Common myeloid progenitor, CD34-positive (primary cell): ENCODE data around the gene EMID1.
A peak's percentile ranks its signal among the peaks of the same experiment; 100 is the strongest.

Experiments used
- CTCF ChIA-PET: fragments of 350-600 bp; sonication (Branson Sonifier 250); formaldehyde crosslinking; loops from one replicate; lab custom pipeline; 2021; ENCODE audit warnings: antibody characterized with exemption; lab: Charles Lee
- POLR2A ChIA-PET: fragments of 350-600 bp; sonication (Branson Sonifier 250); formaldehyde crosslinking; loops from one replicate; lab custom pipeline; 2021; ENCODE audit warnings: antibody characterized with exemption; lab: Charles Lee
- DNase-seq, 3 donors: peaks; one replicate each; pipeline versions ENCODE4 v3.0.0 to v3.0.0-alpha.2; 2013
- H3K27ac ChIP-seq, 2 experiments: 1 replicate in 1 of 2; 2 replicates in 1 of 2; pipeline ENCODE4 v1.7.0; 2013; ENCODE audit warnings: inconsistent platforms in 2 of 2, low read length in 2 of 2, mild to moderate bottlenecking in 2 of 2, low read depth in 1 of 2, moderate library complexity in 1 of 2; ENCODE audit not compliant: severe bottlenecking in 2 of 2, insufficient read depth in 1 of 2, poor library complexity in 1 of 2
- H3K27me3 ChIP-seq, 5 experiments: replicated peaks in 2 of 5; 1 replicate in 3 of 5; 2 replicates in 2 of 5; pipeline versions ENCODE4 v1.6.1 to v1.7.0; 2013; ENCODE audit warnings: low read length in 4 of 5, mild to moderate bottlenecking in 2 of 5, moderate library complexity in 2 of 5, inconsistent platforms in 1 of 5; ENCODE audit not compliant: insufficient read depth in 5 of 5, control insufficient read depth in 4 of 5
- H3K36me3 ChIP-seq, 4 experiments: 1 replicate in 2 of 4; 2 replicates in 2 of 4; pipeline versions ENCODE4 v1.6.1 to v1.7.0; 2013; ENCODE audit warnings: low read length in 3 of 4, control low read depth in 1 of 4, mild to moderate bottlenecking in 1 of 4; ENCODE audit not compliant: control insufficient read depth in 4 of 4, insufficient read depth in 4 of 4
- H3K4me1 ChIP-seq, 4 experiments: 1 replicate in 3 of 4; 2 replicates in 1 of 4; pipeline versions ENCODE4 v1.6.1 to v1.7.1; 2013; ENCODE audit warnings: low read length in 3 of 4, mild to moderate bottlenecking in 3 of 4, control low read depth in 1 of 4, inconsistent platforms in 1 of 4, moderate library complexity in 1 of 4; ENCODE audit not compliant: control insufficient read depth in 4 of 4, insufficient read depth in 4 of 4; ENCODE audit errors: control extremely low read depth in 1 of 4
- H3K4me3 ChIP-seq, 7 experiments: 1 replicate in 4 of 7; 2 replicates in 3 of 7; pipeline versions ENCODE4 v1.5.1 to v1.7.0; 2013; ENCODE audit warnings: mild to moderate bottlenecking in 7 of 7, low read length in 6 of 7, moderate library complexity in 6 of 7, inconsistent platforms in 2 of 7, low read depth in 2 of 7, control low read depth in 1 of 7; ENCODE audit not compliant: insufficient read depth in 4 of 7, control insufficient read depth in 1 of 7; ENCODE audit errors: extremely low read depth in 1 of 7
- H3K9me3 ChIP-seq, 5 experiments: 1 replicate in 4 of 5; 2 replicates in 1 of 5; pipeline versions ENCODE4 v1.6.1 to v1.7.1; 2013; ENCODE audit warnings: low read length in 4 of 5, mild to moderate bottlenecking in 2 of 5, inconsistent platforms in 1 of 5, low read depth in 1 of 5, moderate library complexity in 1 of 5; ENCODE audit not compliant: control insufficient read depth in 4 of 5, insufficient read depth in 2 of 5; ENCODE audit errors: control extremely low read depth in 1 of 5
- WGBS: methylation state at CpG from one replicate; pipeline ENCODE4 v1.1.5; 2013; ENCODE audit not compliant: insufficient coverage; 5-methylcytosine and 5-hydroxymethylcytosine counted together

Gene EMID1

DNA sequence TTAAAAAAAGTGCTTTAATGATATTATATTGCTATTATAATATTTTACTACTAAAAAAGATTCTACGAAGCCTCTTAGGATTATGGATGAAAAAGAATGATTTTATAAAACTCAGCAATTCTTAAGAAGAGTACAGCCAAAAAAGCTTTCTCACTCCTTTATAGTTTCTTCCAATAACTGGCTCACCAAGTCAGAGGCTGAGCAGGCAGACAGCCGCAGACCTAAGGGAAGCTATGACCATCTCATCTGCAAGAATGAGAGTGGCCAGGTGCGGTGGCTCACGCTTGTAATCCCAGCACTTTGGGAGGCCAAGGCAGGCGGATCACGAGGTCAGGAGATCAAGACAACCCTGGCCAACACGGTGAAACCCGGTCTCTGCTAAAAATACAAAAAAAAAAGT, 12.7 kb upstream of the EMID1 start:
- Histone ChIP-seq H3K4me3 (no peak overlapping the region), H3K27ac (no peak overlapping the region), H3K9me3 (peaks cover 0 to 3% (median 0%) of the 10 kb centered on the region in 5 experiments), H3K27me3 (no peaks in the 10 kb centered on the region), H3K36me3 (peaks cover 0 to 3% (median 0%) of the 10 kb centered on the region in 4 experiments), H3K4me1 (peaks cover 0 to 19% (median 15%) of the 10 kb centered on the region in 4 experiments)
- DNase-seq, result no peak
- WGBS, result 100% methylated on average over 3 of the region's 8 CpGs
- POLR2A ChIA-PET, result no interaction called here
- CTCF ChIA-PET, result interaction anchor here (0.7 to 1.3 kb wide), 5 partner anchors 9 to 81 kb away, joined by 3 to 5 read pairs (median 4); no protein-coding TSS in a partner anchor

DNA sequence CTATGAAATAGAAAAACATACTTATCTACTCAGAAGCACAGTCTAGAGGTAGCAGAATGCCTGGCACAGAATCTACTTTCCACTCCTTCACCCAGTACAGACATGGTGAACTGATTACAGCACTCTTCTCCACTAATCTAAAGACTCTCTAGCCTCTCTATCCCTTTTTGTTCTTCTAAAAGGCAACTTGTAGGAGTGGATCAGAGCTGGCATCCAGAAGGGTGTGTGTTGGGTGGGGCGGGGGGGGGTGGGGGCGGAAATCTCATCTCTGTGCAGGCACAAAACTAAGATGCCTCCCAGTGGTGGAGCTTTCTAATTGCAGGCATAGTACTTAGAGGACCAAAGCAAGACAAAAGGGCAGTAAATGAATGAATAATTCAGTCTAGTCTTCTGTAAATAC, 11.5 kb upstream of the EMID1 start:
- WGBS, result 100% methylated on average over 1 of the region's 2 CpGs
- H3K36me3 ChIP-seq, result peaks cover 0 to 3% (median 0%) of the 10 kb centered on the region in 4 experiments
- no peaks in the 10 kb centered on the region for H3K27me3 ChIP-seq
- H3K4me1 ChIP-seq, result peaks cover 0 to 19% (median 15%) of the 10 kb centered on the region in 4 experiments
- no peak overlapping the region for H3K27ac ChIP-seq
- POLR2A ChIA-PET, result no interaction called here
- H3K4me3 ChIP-seq, result no peak overlapping the region
- CTCF ChIA-PET, result interaction anchor here (1.8 kb wide), 1 partner anchor 9 kb away, joined by 5 read pairs; no protein-coding TSS in a partner anchor
- peak in 1 of 3 donors; percentile 63 for DNase-seq
- H3K9me3 ChIP-seq, result peaks cover 0 to 3% (median 0%) of the 10 kb centered on the region in 5 experiments

DNA sequence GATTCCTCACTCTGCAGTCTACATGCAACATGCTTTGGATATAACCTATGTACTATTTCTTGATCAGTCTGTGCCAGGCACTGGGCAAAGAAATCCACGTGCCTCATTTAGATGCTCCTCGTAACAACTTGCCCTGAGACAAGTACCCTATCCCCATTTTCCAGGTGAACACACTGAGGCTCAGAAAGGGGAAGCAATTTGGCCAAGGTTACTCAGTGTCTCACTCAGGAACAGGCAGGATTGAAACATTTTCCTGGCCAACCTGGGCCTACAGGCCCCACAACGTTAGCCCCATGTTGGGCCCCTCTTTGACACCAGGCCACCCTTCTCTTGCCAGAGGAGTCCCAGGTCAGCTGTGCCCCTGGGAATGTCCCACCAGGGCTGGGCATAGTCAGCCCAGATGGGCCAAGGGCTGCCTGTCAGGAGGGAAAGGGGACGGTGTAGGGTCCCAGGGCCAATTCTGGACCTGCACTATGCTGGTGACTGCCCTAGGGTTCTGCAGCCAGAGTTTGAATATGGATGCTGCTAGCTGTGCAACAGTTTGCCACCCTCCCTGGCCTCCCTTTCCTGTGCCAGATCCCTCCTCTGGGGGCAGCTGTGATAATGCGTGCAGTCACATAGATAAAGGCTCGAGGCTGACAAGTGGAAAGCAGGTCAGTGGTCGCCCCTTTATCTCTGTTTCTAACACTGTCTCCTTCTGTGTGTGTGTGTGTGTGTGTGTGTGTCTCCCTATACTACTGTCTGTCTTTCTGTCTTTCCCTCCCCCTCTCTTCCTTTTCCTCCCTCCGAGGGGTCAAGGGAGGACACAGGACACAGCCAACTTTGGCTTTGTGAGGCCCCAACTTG, 10.4 kb upstream of the EMID1 start:
- no peaks in the 10 kb centered on the region for H3K27me3 ChIP-seq
- 40% methylated on average over 5 of the region's 8 CpGs for WGBS
- peaks cover 0 to 10% (median 0%) of the 10 kb centered on the region in 4 experiments for H3K36me3 ChIP-seq
- H3K4me1 ChIP-seq, result peaks cover 0 to 28% (median 19%) of the 10 kb centered on the region in 4 experiments
- H3K9me3 ChIP-seq, result peaks cover 0 to 3% (median 0%) of the 10 kb centered on the region in 5 experiments
- peak overlapping the region in 4 of 7 experiments; percentile 1 to 5 (median 4) for H3K4me3 ChIP-seq
- peak; percentile 63 to 90 (median 79) for DNase-seq
- POLR2A ChIA-PET, result no interaction called here
- H3K27ac ChIP-seq, result peak overlapping the region in 1 of 2 experiments; percentile 64
- CTCF ChIA-PET, result interaction anchor here (1.5 to 3.1 kb wide), 4 partner anchors 8 to 16 kb away, joined by 5 to 11 read pairs (median 7); partner anchors contain the start of gene EMID1

DNA sequence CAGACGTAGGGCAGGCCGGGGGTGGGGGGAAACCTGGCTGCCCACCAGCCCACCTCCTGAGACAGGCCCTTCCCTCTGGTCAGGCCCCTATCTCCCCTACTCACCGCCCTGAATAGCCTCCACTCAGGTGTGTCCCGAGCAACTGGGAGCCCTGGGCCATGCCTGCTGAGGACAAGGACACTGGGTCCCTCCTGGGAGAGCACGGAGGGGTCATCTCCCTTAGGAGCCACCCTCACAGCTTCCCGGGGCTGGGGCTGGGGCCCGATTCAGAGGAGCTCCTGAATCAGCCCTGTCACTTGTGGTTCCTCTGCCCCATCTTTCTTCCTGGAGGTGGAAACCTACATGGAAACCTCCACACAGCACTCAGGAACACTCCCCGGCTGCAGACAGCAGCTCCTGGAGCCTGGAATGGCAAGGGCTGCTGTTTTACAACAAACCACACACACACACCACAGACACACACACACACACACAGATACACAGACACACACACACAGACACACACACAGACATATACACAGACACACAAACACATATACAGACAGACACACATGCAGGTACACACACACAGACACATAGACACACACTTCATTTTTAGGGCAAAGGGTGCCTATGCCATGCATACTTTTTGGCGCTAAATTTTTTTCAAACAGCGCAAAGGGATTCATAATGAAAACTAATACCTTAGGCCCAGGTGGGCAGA, 9.6 kb upstream of the EMID1 start:
- Histone ChIP-seq H3K9me3 (peaks cover 0 to 3% (median 0%) of the 10 kb centered on the region in 5 experiments), H3K27me3 (no peaks in the 10 kb centered on the region), H3K4me1 (peaks cover 0 to 35% (median 26%) of the 10 kb centered on the region in 4 experiments), H3K36me3 (peaks cover 0 to 10% (median 0%) of the 10 kb centered on the region in 4 experiments), H3K4me3 (no peak overlapping the region), H3K27ac (peak overlapping the region in 1 of 2 experiments; percentile 64)
- POLR2A ChIA-PET, result no interaction called here
- no peak for DNase-seq
- CTCF ChIA-PET, result interaction anchor here (1.5 to 3.1 kb wide), 3 partner anchors 9 to 16 kb away, joined by 5 to 11 read pairs (median 9); partner anchors contain the start of gene EMID1
- WGBS, result 63% methylated on average over 4 of the region's 10 CpGs

DNA sequence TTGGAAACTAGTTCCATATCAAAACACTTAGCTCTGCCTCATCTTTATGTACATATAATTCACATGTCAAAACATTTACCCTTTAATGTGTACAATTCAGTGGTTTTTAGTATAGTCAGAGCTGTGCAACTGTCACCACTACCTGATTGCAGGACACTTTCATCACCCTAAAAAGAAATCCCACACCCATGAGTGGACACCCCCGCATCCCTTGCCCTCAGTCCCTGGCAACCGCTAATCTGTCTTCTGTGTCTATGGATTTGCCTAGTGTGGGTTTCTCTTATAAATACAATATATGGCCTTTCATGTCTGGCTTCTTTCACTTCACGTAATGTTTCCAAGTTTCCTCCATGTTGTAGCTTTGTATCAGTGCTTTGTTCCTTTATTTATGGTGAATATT, 8.6 kb upstream of the EMID1 start:
- WGBS, result no CpG with 5 or more reads among the region's 3 CpGs
- H3K9me3 ChIP-seq, result peaks cover 0 to 3% (median 0%) of the 10 kb centered on the region in 5 experiments
- DNase-seq, result no peak
- no peaks in the 10 kb centered on the region for H3K27me3 ChIP-seq
- ChIA-PET CTCF (interaction anchor here (0.9 to 3.1 kb wide), 4 partner anchors 9 to 49 kb away, joined by 3 to 11 read pairs (median 8); partner anchors contain the start of gene EMID1), POLR2A (no interaction called here)
- no peak overlapping the region for H3K4me3 ChIP-seq
- H3K27ac ChIP-seq, result no peak overlapping the region
- peaks cover 0 to 45% (median 35%) of the 10 kb centered on the region in 4 experiments for H3K4me1 ChIP-seq
- H3K36me3 ChIP-seq, result peaks cover 0 to 10% (median 0%) of the 10 kb centered on the region in 4 experiments

DNA sequence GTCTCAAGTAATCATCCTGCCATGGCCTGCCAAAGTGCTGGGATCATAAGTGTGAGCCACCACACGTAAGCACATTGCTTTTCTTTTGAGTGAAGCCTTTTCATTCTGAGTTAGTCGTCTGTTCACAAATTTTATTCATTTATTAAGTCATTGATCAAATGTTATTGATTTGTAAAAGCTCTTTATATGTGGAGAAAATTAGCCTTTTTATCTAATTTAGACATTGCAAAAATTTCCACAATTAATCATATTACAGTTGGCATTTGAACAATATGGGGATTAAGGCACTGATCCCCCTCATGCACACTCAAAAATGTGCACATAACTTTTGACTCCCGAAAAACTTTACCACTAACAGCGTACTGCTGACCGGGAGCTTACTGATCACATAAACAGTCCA, 7.5 kb upstream of the EMID1 start:
- H3K4me1 ChIP-seq, result peaks cover 0 to 54% (median 47%) of the 10 kb centered on the region in 4 experiments
- ChIA-PET CTCF (interaction anchor here (0.7 to 3.1 kb wide), 3 partner anchors 8 to 49 kb away, joined by 3 to 11 read pairs (median 6); partner anchors contain the start of gene EMID1), POLR2A (no interaction called here)
- H3K9me3 ChIP-seq, result peaks cover 0 to 3% (median 0%) of the 10 kb centered on the region in 5 experiments
- H3K27me3 ChIP-seq, result no peaks in the 10 kb centered on the region
- H3K27ac ChIP-seq, result no peak overlapping the region
- 100% methylated on average over 3 of the region's 5 CpGs for WGBS
- no peak for DNase-seq
- H3K4me3 ChIP-seq, result no peak overlapping the region
- peaks cover 0 to 10% (median 0%) of the 10 kb centered on the region in 4 experiments for H3K36me3 ChIP-seq
